ENCODE results near the gene ADCYAP1R1. TPM values are rescaled to one million over a fixed set of nuclear protein-coding genes. Genes with fewer than 3 reads are reported as not detected.

Gene ADCYAP1R1
- total RNA-seq, 1 experiment from 2014 or later: 8.9 TPM

DNA sequence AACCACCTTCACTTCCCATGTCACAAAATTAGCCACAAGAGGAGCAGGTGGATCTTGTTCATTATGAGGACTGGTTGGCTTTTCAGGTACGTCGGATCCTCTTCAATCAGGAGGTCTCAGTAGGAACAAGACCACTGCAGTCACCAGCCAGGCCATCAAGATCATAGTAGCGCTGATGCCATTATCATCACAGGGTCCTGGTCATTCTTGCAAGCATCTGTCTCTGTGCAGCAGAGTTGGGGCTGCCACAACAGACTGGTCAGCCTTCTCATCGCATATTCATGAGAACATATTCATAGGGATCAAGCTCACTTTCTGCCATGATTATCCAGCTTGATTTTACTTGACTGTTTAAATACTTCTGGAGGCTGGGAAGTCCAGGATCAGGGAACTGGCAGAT is 67.1 kb downstream of the ADCYAP1R1 start:
- no peak overlapping the region for H3K27ac Mint-ChIP-seq
- Histone ChIP-seq H4K91ac (ENCODE audit: insufficient read length, low read depth, low read length) (no peak overlapping the region), H3K18ac (ENCODE audit: insufficient read length, low read depth, low read length) (no peak overlapping the region), H3K9ac (ENCODE audit: extremely low read depth, insufficient read length, low read length) (no peak overlapping the region), H3K9me3 (ENCODE audit: control insufficient read depth, low read depth, low read length) (no peaks in the 10 kb centered on the region), H3K56ac (ENCODE audit: insufficient read length, low read depth, low read length) (no peak overlapping the region), H4K20me1 (ENCODE audit: control insufficient read depth, insufficient read depth, insufficient read length) (no peaks in the 10 kb centered on the region), H3K27me3 (ENCODE audit: insufficient read depth, low read length) (no peaks in the 10 kb centered on the region), H2BK120ac (ENCODE audit: low read depth, low read length, poor library complexity, severe bottlenecking) (no peak overlapping the region), H3K14ac (ENCODE audit: insufficient read depth, low read length) (no peak overlapping the region), H3K4ac (ENCODE audit: low read depth, low read length) (no peak overlapping the region), H3K4me2 (ENCODE audit: insufficient read depth, insufficient read length, low read length) (no peak overlapping the region), H4K5ac (ENCODE audit: insufficient read length, low read depth, low read length) (no peak overlapping the region), H2BK5ac (ENCODE audit: insufficient read length, low read length) (no peak overlapping the region), H3K4me1 (ENCODE audit: insufficient read depth, low read length) (no peaks in the 10 kb centered on the region), H3K27ac (ENCODE audit: insufficient read length, low read depth, low read length) (no peak overlapping the region), H2BK12ac (ENCODE audit: insufficient read length, low read depth, low read length) (no peak overlapping the region), H4K8ac (replicated peaks; ENCODE audit: insufficient read length, low read depth, low read length) (no peak overlapping the region), H2AFZ (ENCODE audit: low read length) (no peak overlapping the region), H3K23me2 (ENCODE audit: insufficient read length, low read depth, low read length, poor library complexity, severe bottlenecking) (no peaks in the 10 kb centered on the region), H2AK5ac (ENCODE audit: insufficient read length, low read length) (no peak overlapping the region), H3K79me1 (ENCODE audit: insufficient read depth, low read depth, low read length, poor library complexity, severe bottlenecking) (no peaks in the 10 kb centered on the region), H3K23ac (ENCODE audit: insufficient read length, low read depth, low read length) (no peak overlapping the region), H2BK20ac (ENCODE audit: low read depth, low read length, poor library complexity, severe bottlenecking) (no peak overlapping the region), H2BK15ac (ENCODE audit: low read depth, low read length) (no peak overlapping the region), H3K79me2 (ENCODE audit: insufficient read depth, low read length) (no peaks in the 10 kb centered on the region), H3T11ph (ENCODE audit: low read length) (no peak overlapping the region)
- H3K9me3 Mint-ChIP-seq: no peaks in the 10 kb centered on the region
- TF ChIP-seq, protein P1, sequence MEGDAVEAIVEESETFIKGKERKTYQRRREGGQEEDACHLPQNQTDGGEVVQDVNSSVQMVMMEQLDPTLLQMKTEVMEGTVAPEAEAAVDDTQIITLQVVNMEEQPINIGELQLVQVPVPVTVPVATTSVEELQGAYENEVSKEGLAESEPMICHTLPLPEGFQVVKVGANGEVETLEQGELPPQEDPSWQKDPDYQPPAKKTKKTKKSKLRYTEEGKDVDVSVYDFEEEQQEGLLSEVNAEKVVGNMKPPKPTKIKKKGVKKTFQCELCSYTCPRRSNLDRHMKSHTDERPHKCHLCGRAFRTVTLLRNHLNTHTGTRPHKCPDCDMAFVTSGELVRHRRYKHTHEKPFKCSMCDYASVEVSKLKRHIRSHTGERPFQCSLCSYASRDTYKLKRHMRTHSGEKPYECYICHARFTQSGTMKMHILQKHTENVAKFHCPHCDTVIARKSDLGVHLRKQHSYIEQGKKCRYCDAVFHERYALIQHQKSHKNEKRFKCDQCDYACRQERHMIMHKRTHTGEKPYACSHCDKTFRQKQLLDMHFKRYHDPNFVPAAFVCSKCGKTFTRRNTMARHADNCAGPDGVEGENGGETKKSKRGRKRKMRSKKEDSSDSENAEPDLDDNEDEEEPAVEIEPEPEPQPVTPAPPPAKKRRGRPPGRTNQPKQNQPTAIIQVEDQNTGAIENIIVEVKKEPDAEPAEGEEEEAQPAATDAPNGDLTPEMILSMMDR (conservative IDR thresholded peaks at IDR 0.05): no peak
- H3K4me1 Mint-ChIP-seq: peaks cover 12 to 13% of the 10 kb centered on the region in 2 experiments
- no CpG with 5 or more reads among the region's 4 CpGs for WGBS (ENCODE audit: extremely low coverage, insufficient read length, low lambda C conversion rate)
- DNase-seq: no peak
- H3K36me3 Mint-ChIP-seq (ENCODE audit: insufficient read depth in 1 of 3, low read depth in 3 of 3): no peaks in the 10 kb centered on the region
- H3K4me3 Mint-ChIP-seq: no peak overlapping the region
- peaks cover 4% of the 10 kb centered on the region; the same call in 1 of the 2 replicates for H3K27me3 Mint-ChIP-seq (ENCODE audit: low read depth)
